KBM-7 (cell line): ENCODE data around the gene TAOK2.
"Not testable (repeated sequence)": the region's sequence is repeated elsewhere in the genome, so short reads cannot be mapped to it uniquely, and the experiment has no call there.

Experiments
- DNase-seq: peaks from one replicate; pipeline ENCODE4 v3.0.0-alpha.2; 2015
- in situ Hi-C: fragments of 300-500 bp; cut with MboI; formaldehyde crosslinking; loops from 2 replicates; pipeline ENCODE4 v1.14.3; 2020; ENCODE audit warnings: low sequenced_read_pairs, low pct_unique_long_range_greater_than_20kb, mixed read lengths

The TAOK2 gene

GRCh38 chr16:29973384-29974246 lies at the start of gene TAOK2:
TAOK2 (plus strand) TSS chr16:29973868; CDS start chr16:29977773, 3,905 bp downstream.
- peak; percentile 100 for DNase-seq
- in situ Hi-C loops = no loop called here

DNA sequence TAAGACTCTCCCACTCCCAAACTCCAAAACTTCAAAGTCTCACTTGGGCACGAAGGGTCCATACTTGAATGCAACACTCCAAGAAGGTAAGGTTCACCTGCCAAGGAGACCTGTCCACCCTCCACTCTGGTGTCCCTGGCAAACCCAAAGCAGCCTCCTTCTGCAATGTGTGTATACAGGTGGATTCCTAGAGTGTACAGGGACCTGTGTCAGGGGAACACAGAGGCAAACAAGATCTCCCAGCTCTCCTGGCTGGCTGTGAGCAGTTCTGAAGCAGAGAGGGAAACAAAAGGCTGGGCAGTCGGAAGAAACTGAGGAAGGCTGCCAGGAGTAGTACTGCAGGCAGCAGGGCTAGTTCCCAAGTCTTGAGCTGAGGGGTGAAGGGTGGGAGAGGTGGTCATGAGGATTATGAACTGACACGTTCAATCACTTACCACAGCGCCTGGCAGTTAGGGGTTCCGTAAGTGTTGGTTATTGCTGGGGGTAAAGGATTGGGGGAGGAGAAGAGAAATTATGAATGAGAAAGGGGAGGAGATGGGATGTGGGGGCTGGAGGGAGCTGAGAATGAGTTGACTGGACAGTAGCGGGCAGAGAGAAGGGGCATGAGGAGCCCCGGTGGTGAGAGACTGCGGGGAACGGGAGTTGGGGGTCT lies 48.4 kb upstream of the TAOK2 start:
- in situ Hi-C loops = no loop called here
- DNase-seq = peak; percentile 26

- DNase-seq = peak; percentile 95
- in situ Hi-C loops = no loop called here
Measured at GRCh38 chr16:29925781-29926710, 47.6 kb upstream of the TAOK2 start, which contains the start of gene KCTD13. KCTD13 (minus strand) TSS chr16:29926226; CDS start chr16:29926033, 193 bp downstream.

DNA sequence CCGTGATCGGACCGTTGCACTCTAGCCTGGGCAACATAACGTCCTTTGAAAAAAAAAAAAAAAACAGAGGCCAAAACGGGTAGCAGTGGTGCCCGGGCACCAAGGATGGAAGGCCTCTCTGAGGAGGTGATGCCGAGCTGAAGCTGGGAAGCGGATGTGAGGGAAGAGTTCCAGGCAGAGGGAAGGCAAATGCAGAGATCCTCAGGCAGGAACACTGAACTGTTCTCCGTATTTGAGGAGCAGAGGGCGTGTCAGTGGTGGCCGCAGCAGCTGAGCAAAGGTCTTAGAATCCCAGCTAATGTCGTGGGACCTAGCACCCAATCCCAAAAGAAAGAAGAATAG lies 47.0 kb upstream of the TAOK2 start:
- DNase-seq = no peak
- in situ Hi-C loops = no loop called here

GRCh38 chr16:29927070-29927905 lies 46.4 kb upstream of the TAOK2 start:
- no peak for DNase-seq
- in situ Hi-C loops = no loop called here

GRCh38 chr16:29931750-29932149 lies 41.9 kb upstream of the TAOK2 start:
- DNase-seq, in situ Hi-C loops: not testable (repeated sequence)

DNA sequence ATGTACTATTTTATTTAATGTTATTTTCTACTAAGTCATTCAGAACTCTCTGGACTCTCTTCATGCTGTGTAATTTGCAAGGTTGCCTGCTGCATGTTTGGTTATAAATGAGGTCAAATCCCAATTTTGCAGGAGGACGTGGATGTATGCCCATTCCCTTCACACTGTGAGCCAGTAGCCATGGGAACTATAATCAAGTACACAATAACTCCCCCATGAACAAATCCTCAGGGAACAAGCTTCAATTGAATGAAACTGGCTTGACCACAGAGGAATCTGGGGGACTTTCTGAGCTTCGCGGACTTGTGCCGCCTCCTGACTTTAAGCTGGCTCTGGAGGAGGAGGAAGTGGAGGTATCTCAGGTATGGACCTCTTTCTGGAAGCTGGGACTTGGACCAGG lies 33.0 kb upstream of the TAOK2 start:
- no peak for DNase-seq
- in situ Hi-C loops = no loop called here

DNA sequence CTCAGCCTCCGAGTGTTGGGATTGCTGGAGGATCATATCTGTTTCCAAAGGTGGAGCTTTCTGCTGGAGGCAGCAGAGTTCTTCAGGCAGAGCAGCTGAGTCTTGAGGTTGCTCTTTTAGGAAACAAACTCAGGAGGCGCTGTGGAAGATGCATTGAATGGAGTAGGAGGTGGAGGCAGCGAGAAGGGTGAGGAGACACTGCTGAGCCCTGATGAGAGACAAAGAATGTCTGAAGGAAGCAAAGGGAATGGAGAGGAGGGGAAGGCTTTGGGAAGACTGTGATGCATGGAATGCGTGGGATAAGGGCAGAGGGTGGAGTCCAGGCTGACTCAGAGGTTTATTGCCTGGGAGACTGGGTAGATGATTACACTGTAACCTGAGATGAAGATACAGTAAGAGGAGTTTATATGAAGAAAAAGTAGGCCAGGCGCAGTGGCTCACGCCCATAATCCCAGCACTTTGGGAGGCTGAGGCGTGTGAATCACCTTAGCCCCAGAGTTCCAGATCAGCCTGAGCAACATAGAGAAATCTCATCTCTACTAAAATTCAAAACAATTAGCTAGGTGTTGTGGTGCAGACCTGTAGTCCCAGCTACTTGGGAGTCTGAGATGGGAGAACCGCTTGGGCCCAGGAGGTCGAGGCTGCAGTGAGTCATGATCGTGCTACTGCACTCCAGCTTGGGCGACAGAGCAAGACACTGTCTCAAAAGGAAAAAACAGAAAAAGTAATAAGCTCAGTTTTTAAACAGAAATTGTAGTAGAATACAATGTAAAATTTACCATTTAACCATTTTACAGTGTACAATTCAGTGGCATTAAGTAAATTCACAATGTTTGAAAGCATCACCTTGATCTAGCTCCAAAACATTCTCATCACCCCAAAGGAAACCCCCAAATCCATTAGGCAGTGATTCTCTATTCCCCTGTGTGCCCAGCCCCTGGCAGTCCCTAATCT lies 29.5 kb upstream of the TAOK2 start:
- DNase-seq = peak; percentile 11
- in situ Hi-C loops = no loop called here

DNA sequence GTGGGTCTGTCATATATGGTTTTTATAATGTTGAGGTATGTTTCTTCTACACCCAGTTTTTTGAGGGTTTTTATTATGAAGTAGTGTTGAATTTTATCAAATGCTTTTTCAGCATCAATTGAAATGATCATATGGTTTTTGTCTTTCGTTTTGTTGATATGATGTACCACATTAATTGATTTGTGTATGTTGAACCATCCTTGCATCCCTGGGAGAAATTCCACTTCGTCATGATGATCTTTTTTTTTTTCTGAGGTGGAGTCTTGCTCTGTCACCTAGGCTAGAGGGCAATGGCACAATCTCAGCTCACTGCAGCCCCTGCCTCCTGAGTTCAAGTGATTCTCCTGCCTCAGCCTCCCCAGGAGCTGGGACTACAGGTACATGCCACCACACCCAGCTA lies 25.8 kb upstream of the TAOK2 start:
- in situ Hi-C loops = no loop called here
- DNase-seq = no peak

DNA sequence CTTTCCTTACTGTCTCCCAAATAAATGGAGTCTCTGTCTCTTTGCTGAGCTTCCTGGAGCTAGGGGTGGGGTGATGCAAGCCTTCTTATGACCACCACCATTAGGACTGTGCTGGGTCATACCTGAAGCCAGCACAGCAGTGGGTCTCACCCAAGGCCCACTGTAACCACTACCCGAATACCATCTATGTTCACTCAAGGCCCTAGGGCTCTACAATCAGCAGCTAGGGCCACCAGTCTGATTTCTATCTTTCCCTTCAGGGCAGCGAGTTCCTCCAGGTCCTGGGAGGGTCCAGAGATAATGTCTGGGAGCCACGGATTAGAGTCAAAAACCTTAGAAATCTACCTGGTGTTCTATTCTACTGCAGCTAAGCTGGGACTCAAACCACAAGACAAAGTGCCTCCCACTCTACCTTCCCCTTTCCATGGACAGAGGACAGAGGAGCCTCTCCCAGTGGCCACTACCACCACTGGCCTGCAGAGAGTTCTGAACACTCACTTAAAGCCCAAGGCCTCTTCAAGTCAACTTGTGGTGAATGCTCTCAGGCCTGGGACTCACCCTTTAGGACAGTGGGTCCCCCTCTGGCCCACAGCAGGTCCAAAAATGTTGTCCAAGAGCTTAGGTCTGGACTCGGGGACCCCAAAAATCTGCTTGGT lies 22.7 kb upstream of the TAOK2 start:
- DNase-seq = no peak
- in situ Hi-C loops = no loop called here

DNA sequence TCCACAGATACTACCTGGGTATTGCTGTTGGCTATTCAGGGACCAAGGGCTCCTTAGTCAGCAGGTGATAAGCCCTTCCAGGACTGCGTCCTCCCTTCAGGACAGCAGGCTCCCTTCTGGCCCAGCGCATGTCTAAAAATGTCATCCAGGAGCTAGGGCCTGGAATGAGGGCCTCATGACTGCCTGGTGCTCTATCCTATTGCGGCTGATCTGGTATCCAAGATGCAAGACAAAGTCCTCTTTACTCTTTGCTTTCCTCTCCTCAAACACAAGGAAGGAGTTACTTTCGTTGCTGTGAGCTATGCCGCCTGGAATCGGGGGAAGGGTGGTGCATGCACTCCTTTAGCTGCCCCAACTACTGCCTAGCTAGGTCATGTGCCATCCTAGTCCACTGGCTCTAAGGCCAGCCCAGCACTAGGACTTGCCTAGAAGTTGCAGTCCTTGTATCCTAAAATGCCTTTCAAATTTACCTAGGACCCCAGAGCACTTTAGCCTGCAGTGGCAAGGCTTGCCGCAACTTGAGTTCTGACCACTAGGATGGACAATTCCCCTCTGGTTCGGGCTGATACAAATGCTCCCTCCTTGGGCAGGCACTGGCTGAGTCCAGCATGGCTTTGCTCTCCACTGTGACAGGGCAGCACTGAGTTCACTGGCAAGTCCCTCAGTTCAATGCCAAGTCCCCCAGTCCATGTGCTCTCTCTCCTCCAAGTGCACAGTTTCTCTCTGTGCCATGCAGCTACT lies 21.9 kb upstream of the TAOK2 start:
- no peak for DNase-seq
- in situ Hi-C loops = no loop called here

DNA sequence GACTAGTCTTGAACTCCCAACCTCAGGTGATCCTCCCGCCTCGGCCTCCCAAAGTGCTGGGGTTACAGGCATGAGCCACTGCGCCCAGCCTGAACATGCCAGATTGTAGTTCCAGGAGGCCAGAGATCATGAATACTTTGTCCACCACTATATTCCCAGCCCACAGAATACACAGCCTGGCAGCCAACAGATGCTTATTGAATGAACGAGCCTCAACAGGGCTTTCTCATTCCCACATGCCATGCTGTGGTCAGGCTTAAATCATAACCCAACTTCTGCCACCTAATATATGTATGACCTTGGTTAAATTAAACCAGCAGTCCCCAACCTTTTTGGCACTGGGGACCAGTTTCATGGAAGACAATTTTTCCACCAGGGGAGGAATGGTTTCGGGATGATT lies 14.9 kb upstream of the TAOK2 start:
- in situ Hi-C loops = no loop called here
- no peak for DNase-seq

DNA sequence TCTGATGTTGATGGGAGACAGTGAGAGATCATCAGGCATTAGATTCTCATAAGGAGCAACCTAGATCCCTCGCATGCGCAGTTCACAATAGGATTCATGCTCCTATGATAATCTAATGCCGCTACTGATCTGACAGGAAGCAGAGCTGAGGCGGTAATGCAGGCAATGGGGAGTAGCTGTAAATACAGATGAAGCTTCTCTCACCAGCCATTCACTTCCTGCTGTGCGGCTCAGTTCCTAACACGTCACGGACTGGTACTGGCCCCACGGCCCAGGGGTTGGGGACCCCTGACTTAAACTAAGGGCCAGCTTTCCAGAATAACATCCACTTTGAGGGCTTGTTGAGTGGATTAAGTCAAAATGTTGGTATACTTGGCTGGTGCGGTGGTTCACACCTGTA lies 14.4 kb upstream of the TAOK2 start:
- in situ Hi-C loops = no loop called here
- no peak for DNase-seq

- in situ Hi-C loops = not testable (repeated sequence)
Measured at GRCh38 chr16:29959821-29960220, 13.8 kb upstream of the TAOK2 start.

GRCh38 chr16:29961127-29961478 lies 12.6 kb upstream of the TAOK2 start:
- no peak for DNase-seq
- in situ Hi-C loops = no loop called here

More at GRCh38 chr16:29959821-29960220, 13.8 kb upstream of the TAOK2 start:
- DNase-seq = not testable (repeated sequence)

DNA sequence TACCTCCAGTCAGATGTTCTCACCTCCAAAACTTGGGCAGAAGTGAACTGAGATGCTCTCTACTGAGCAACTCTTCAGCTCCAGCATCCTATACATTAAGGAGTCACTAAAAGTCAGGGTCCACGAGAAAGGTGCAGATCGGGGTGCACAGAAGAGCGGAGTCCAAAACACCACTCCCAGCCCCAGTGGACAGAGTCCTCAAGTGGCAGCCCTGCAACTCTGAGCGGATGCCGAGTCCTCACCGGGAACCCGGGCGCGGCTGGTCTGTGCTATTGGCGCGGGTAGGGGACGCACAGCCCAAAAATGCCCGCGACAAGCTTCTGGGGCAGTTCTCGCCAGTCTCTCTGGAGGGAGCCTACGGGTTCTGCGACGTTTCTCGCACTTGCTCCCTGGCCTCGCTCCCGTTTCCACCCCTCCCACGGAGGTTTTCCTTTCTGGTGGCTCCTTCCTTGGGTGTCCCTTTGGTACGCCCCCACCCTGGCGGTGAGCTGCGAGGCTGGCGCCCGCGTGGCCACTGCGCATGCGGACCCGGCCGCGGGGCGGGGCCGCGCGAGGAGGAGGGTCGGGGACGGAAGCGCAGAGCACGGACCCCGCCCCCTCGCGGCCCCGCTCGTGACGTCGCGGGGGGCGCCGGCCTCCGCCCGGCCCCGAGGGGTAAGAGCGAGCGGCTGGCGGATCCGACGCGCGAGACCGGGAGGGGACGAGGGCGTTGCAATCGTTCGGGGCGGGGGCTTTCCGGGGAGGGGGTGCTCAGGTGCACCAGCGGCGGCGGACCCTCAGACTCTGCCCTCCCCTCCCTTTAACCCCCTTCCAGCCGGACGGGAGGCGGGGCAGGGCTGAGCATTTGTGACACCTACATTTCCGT lies 12.0 kb upstream of the TAOK2 start, which contains the start of gene TMEM219:
TSS of gene TMEM219 (plus strand) at position 601 of the 865 bp plus-strand sequence. CDS start 1,065 bp downstream, outside the sequence.
- in situ Hi-C loops = no loop called here
- peak; percentile 97 for DNase-seq
